ENCODE data around the gene TMEM204.
A peak's percentile ranks its signal among the peaks of the same experiment; 100 is the strongest.

The TMEM204 gene

DNA sequence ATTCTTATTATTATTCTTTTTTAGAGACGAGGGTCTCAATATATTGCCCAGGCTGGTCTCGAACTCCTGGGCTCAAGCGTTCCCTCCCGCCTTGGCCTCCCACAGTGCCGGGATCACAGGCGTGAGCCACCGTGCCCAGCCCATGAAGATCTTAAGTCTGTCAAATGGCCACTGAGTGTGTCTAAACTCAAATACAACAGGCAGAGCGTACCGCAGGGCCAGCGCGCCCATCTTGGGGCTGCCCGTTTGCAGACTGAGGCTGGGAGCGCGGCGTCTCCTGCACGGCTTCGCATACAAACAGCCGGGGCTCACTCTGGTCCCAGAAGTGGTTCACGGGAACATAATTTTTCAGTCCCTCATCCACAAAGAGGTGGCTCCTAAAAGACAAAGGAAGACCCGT is 30.3 kb downstream of the TMEM204 start:
- CTCF ChIA-PET = interaction anchor here (1.2 kb wide), 1 partner anchor 135 kb away, joined by 4 read pairs; no protein-coding TSS in a partner anchor

DNA sequence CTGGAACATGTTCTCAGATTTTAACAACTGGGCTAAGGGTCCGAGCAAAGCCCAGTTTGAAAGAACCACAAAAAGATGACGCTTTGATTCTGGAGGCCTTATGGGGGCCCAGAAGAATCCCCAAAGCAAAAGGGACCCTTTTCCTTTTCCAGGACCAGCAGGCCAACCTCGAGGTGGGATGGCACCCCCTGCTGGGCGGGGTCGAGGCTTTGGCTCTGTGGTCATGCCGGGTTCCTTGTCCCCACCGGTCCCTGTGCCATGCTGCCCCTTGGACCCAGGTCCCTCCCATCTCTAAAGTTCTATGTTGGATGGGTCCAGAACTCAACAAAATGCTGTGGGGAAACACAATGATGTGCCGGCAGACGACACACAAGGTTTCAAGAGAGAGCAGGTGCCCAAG is 30.9 kb downstream of the TMEM204 start:
- ChIA-PET CTCF (interaction anchor here (0.9 to 1.2 kb wide), 2 partner anchors 135 to 201 kb away, joined by 3 to 4 read pairs; no protein-coding TSS in a partner anchor), POLR2A (no interaction called here)
- DNase-seq (ENCODE audit: extremely low spot score) = no peak
- TF ChIP-seq, protein P1, sequence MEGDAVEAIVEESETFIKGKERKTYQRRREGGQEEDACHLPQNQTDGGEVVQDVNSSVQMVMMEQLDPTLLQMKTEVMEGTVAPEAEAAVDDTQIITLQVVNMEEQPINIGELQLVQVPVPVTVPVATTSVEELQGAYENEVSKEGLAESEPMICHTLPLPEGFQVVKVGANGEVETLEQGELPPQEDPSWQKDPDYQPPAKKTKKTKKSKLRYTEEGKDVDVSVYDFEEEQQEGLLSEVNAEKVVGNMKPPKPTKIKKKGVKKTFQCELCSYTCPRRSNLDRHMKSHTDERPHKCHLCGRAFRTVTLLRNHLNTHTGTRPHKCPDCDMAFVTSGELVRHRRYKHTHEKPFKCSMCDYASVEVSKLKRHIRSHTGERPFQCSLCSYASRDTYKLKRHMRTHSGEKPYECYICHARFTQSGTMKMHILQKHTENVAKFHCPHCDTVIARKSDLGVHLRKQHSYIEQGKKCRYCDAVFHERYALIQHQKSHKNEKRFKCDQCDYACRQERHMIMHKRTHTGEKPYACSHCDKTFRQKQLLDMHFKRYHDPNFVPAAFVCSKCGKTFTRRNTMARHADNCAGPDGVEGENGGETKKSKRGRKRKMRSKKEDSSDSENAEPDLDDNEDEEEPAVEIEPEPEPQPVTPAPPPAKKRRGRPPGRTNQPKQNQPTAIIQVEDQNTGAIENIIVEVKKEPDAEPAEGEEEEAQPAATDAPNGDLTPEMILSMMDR (IDR thresholded peaks at IDR 0.05; ENCODE audit: control extremely low read depth, extremely low read depth, low read depth, missing control alignments) = peak; percentile 24

More for the DNA sequence above, 30.3 kb downstream of the TMEM204 start:
- TF ChIP-seq, protein P1 (IDR thresholded peaks at IDR 0.05; ENCODE audit: control extremely low read depth, extremely low read depth, low read depth, missing control alignments) = no peak
- POLR2A ChIA-PET = no interaction called here
- DNase-seq (ENCODE audit: extremely low spot score) = no peak

DNA sequence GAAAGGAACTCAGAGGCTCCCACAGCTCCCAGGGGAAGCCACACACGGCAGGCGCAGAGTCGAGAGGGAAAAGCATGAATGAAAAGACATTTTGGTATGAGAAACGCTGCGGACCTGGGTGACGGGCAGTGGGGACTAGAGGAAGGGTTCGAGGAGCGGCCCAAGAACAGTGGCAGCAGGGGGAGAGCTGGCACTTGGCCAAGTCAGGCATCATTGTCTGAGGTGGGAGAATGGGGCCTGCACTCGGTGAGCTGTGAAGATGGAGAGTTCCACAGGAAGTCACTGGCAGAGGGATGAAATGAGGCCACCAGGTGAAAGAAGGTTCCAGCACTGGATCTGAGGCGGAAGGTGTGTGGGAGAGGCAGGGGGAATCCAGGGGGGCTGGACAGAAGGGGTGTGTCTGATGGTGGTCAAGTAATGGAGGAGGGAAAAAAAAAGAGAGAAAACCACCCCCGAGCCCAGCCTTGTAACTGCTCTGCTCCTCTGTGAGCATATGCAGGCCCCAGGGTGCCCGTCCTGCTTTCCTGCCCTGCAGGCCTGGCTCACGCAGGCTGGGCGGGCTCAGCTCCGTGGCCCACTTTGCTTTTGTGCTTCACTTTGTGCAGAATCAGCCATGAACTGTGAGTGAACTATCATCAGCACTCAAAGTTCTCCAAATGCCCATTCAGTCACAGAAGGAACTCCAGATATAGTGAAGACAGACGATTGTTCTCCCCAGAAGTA is 31.8 kb downstream of the TMEM204 start:
- ChIA-PET POLR2A (no interaction called here), CTCF (interaction anchor here (0.9 kb wide), 1 partner anchor 202 kb away, joined by 3 read pairs; no protein-coding TSS in a partner anchor)
- no peak for DNase-seq (ENCODE audit: extremely low spot score)
- TF ChIP-seq, protein P1 (IDR thresholded peaks at IDR 0.05; ENCODE audit: control extremely low read depth, extremely low read depth, low read depth, missing control alignments) = no peak

DNA sequence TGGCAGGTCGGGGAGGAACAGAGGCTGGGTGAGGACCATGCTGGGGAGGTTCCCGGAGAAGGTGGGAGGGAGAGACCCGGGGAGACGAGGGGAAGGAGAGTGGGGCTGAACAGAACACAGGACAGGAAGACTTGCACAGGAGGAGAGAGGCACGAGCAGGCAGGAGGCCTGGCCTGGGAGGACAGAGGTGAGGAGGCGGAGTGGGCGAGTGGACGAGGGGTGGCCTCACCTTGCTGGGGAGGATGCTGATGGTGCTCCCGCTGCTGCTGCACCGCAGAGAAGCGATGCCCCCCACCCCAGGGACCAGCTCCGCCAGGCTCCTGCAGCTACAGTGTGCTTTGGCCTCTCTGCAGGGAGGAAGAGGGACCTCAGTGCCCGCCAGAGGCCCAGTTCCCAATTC is 34.5 kb downstream of the TMEM204 start:
- POLR2A ChIA-PET = no interaction called here
- no peak for DNase-seq (ENCODE audit: extremely low spot score)
- TF ChIP-seq, protein P1 (IDR thresholded peaks at IDR 0.05; ENCODE audit: control extremely low read depth, extremely low read depth, low read depth, missing control alignments) = no peak
- CTCF ChIA-PET = no interaction called here

DNA sequence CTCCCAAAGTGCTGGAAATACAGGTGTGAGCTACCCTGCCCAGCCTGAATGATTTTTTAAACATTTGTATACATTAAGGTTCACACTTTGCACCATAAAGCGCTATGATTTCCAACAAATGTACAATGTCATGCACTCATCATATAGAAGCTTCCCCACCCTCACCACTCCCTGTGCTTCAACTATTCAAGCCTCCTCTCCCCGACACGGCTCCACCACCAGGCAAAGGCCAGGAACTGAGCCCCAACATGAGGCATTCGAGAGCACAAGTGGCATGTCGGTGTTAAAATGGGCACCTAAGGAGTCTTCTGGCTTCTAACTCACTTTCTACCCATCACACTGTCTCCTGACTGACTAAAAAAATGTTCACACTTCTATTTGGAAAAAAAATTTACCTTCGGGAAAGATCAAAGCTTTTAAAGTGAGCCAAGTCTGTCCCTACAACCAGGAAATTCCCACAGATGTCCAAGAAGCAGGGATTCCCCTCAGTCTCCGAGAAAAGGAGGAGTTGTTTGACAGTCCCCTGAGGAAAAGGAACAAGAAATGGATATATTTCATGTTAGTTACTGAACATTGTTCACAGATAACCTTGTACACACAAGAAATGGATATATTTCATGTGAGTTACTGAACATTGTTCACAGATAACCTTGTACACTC is 37.7 kb downstream of the TMEM204 start:
- TF ChIP-seq, protein P1 (IDR thresholded peaks at IDR 0.05; ENCODE audit: control extremely low read depth, extremely low read depth, low read depth, missing control alignments) = no peak
- POLR2A ChIA-PET = no interaction called here
- CTCF ChIA-PET = no interaction called here
- no peak for DNase-seq (ENCODE audit: extremely low spot score)

DNA sequence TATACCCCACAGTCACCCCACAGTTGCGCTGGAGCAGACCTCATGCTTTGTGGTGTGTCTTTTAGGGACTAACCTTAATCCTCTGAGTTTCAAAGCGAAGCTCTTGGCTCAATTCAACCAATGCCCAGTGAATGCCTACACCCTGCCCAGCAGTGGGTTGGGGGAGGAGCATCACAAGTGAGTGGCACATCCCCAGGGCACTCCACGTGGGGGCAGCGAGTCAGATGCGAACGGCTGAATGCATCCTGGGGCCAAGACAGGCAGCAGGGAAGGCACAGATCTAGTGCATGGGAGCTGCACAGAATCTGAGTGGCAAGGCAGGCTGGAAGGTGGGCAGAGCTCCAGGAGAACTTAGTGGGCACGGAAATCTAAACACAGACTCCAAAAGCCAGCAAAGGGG is 39.2 kb downstream of the TMEM204 start:
- TF ChIP-seq, protein P1 (IDR thresholded peaks at IDR 0.05; ENCODE audit: control extremely low read depth, extremely low read depth, low read depth, missing control alignments) = no peak
- CTCF ChIA-PET = no interaction called here
- DNase-seq (ENCODE audit: extremely low spot score) = no peak
- POLR2A ChIA-PET = no interaction called here
